ACHN (cell line): Measurements from ENCODE around the gene PAPPA.

Experiments used
- DNase-seq: peaks from one replicate; pipeline ENCODE4 v3.0.0-alpha.2; 2015
- in situ Hi-C: cut with HindIII; loops from 2 replicates; pipeline ENCODE4 v1.10.0; 2017; ENCODE audit warnings: low sequenced_read_pairs, low pct_ligation_motif_present, low pct_unique_long_range_greater_than_20kb

PAPPA gene

DNA sequence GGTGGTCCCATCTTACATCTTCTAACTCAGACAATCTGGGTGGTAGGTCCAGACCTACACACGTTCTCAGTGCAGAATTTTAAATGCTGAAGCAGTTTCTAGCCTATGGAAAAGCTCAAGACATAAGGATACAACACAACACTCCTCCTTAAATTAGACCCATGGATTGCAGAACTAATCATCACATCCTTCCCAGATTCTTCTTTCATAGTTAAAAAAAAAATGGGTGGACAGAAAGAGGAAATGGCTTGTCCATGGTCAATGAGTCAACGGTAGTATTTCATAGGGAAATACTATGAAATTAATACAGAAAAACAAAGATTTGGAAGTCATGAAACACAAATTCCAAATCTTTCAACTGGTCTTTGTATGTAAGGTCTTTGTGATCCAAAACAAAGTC lies 106.9 kb downstream of the PAPPA start:
- DNase-seq, result no peak
- in situ Hi-C loops, result no loop called here

DNA sequence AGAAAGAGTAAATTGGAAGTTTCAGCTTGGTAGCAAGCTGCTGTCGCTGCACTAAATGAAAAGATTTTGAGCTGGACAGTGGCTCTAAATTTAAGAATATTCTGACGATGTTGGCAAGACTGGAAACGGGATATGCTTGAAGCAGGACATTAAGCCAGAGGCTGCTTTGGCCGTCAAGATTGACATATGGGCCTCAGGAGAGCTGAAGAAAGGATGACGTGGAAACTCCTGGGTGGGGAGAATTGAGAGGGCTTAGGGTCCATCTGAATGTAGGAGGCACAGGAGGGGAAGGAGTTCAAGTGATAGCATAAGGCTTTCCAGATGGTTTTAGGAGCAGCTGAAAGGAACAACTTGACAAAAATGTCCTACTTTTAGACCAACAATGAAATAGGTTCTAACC lies 108.9 kb downstream of the PAPPA start:
- in situ Hi-C loops, result no loop called here
- no peak for DNase-seq

DNA sequence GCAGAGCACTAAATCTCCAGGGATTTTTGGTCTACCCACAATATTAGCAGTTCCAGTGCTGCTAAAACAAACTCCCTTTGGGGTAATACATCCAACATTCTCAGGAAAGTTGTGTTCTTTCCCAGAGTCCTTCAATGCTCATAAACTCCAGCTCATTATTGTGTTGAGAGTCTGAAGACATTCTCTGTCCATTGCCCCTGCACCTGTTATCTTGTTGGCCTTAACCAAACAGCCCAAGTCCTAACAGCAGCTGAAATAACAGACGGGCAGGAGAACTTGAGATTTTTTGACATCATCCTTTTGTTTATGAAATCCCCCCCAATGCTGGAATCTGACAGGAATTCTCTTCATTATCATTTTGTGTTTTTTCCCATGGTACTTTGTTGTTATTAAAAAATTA lies 110.8 kb downstream of the PAPPA start:
- no peak for DNase-seq
- in situ Hi-C loops, result no loop called here

DNA sequence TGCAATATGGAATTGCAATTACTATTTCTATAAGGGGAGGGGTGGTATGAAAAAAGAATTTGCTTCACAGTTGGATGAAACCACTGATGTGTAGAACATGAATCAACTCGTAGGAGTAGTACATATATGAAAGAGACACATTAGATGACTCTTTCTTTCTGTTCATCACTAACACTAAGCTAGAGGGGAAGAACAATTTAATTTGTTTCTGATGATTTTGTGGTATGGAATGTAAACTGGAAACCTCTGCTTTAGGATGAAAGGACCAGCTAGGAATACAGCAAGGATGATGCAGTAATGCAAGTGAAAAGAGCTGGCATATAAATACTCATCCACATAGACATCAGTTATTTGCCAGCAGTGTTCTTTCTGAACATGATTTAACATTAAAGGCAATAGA lies 113.4 kb downstream of the PAPPA start:
- no peak for DNase-seq
- in situ Hi-C loops, result no loop called here

DNA sequence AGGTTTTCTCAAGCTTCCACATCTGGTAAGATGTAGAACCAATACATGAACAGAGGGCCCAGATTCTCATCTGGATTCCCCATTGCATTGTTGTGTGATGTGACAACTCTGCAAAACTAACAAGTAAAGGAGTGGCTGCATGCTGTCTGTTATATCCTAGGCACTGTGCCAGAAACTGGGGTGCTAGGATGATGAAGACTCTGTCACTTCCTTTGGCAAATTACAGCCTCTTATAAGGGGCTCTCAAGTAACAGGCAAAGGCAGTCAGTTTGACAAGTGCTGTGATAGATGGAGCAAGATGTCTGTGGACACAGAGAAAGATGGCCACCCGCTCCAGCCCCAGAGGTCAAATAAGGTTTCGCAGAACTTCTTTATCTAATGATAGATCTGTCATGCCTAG lies 115.7 kb downstream of the PAPPA start:
- DNase-seq, result no peak
- in situ Hi-C loops, result no loop called here

DNA sequence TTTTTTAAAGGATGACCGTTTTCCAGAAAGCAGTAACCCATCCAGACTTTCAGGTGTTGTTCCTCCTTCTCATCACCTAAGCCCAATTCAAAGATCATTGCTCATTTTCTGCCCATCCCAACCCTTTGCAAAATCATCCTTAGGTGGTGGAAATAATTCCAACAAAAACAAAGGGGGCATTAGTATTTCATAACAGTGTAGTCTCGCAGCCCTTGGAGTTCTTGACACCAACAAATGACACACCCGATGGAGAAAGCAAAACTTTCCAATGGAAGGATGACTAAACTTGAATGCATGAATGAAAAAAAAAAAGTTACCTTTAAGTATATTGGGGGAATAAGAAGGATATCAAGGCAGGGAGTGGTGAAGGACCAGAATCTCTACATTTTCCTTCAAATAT lies 117.0 kb downstream of the PAPPA start:
- in situ Hi-C loops, result no loop called here

DNA sequence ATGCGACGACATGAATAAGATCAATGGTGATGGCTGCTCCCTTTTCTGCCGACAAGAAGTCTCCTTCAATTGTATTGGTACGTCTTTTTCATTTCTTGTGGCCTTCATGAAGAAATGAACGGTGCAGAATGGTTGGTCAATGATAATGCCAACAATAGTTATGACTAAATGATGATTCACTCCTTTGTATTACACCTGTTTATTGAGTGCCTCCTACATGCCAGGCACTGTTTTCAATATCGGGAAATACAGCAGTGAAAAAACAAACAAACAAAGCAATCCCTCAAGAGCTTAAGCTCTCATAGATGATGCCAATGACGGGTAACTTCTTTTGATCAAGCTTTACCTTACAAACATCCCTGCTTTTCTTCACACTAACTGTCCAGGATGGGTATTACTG lies 117.7 kb downstream of the PAPPA start:
- DNase-seq, result no peak
- in situ Hi-C loops, result no loop called here

More for the DNA sequence above, 117.0 kb downstream of the PAPPA start:
- DNase-seq, result no peak

DNA sequence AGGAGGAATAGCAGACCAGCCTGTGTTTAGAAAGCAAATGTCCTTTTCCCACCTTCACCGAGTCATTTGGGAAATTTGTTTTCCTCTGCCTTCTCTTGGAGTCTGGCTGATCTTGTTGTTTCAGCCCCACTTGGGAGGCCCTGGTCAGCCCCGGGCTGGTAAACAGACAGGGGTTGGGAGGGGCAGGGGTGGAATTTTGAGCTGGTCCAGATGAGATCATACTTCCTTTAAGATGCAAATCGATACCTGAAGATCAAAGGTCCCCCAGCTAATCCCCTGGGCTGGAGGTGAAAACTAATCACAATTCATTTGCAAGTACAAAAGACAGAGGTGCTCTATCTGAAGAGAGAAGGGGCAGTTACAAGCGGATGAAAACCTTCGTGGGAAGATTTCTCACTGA lies 118.4 kb downstream of the PAPPA start:
- no peak for DNase-seq
- in situ Hi-C loops, result no loop called here

DNA sequence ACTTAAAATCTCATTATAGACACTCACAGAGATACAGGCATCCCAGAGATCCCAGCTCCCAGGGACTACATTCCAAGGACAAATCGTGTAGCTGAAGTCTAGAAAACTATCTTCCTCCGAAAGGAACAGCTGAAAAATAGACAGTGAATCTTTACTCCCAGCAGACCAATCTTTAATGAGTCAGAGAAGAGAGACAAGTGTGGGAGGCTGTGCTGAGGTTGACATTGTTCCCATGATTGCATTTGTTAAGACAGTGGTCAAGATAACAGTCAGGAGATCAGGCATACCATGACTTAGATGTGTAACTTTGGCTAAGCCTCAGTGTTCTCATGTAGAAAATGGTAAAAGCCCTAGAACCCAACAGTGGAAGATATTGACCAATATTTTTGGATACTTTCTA lies 120.7 kb downstream of the PAPPA start:
- in situ Hi-C loops, result no loop called here

DNA sequence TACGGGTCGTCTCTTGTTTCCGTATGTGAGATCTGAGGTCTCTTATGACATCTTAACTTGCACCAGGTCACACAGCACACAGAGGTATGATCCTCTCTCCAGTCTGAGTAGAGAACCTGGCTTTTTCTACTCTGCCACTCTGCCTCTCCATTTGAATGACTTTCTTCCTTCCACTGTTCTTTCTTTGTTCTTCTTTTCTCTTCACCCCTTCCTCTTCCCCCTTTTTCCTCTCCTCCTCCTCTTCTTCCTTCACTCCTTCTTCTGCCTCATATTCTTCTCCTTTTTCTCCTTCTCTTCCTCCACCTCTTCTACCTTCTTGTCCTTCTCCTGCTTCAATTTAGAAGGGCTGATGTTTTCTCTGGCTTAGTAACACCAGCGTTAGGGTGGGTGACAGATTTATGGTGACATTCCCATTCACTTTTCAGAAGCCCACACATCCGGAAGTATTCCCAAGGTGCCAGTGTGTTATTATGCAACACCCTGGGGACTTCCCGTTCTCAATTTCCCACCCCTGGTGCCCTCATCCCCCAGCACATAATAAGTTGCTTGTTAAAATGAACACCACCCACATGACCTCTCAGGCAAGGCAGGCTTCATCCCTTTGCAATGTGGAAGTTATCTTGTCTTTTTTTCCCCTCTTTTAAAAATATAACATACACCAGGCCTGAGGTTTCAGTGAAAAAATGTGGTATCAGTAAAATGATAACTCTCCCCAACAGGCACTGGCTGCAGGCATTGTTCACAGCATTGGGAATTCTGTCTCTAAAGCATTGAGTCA lies 122.0 kb downstream of the PAPPA start:
- DNase-seq, result no peak
- in situ Hi-C loops, result no loop called here

More for the DNA sequence above, 120.7 kb downstream of the PAPPA start:
- DNase-seq, result no peak

DNA sequence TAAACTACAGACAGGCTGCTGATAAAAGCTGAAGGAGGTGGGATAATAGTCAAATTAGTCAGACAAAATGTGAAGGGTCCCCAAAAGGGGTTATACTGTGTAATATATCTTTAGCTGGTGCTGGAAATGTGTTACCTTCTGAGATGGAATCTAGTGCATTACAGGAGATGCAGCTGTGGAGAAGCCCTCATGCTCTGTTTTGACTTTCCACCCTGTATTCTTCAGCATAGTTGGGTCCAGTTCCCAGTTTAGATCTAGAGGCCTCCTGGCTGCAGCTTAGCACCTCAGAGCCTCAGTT lies 122.6 kb downstream of the PAPPA start:
- DNase-seq, result no peak
- in situ Hi-C loops, result no loop called here

DNA sequence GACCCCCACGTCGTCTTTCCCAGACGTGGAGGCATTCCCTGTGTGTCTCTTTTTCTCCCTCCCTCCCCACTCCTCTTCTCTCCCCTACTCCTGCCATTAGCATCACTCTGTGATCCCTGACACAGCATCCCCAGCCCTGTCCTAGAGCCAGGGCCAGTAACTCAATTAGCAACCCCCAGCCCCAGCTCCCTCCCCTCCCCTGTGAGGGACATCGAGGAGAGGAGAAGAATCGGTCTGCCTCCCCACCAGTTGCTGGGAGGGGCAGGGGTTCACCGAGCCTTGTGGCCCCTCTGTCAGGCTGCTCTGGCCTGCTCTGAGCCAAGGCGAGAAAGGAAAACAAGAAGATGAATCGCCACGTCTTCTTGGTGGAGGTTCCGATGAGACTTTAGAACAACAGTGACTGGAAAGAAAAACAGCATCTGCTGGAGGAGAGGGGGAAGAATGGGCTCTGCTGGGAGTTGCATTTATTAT lies 123.1 kb downstream of the PAPPA start:
- no peak for DNase-seq
- in situ Hi-C loops, result no loop called here

DNA sequence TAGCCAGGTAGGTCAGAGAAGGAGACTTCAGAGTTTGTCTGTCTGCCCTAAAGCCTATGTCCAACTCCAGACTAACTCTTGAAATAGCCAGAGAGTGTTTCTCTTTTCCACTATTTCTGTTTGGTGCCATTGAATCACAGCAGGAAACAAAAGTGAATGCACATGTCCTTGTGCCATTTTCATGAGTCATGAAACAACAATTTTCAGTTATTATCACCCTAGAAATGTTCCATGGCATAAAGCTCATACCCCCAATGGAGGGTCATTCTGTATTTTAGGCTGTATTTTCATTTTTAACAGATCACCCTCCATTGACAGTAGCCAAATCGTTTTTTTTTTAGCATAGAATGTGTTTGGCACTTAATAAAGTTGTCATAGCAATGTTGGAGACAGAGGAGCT lies 124.7 kb downstream of the PAPPA start:
- peak; percentile 16 for DNase-seq
- in situ Hi-C loops, result no loop called here

DNA sequence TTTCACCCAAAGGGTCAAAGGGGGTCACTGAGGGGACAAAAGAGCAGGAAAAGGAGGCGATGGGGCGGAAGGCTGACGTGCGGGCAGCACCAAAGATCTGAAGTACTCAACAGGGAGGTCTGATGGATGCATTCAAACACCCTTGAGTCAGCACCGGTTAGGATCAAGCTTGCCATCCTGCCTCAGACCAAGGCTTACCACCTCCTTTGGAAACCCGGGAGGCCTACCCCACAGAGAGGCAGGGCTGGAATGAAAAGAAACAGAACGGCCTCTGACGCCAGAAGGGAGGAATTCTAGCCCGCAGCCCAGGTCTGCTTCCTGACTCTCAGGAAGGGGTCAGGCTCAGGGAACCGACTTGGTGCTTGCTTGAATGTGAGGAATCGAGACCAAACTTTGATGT lies 125.6 kb downstream of the PAPPA start:
- in situ Hi-C loops, result no loop called here
- DNase-seq, result no peak

DNA sequence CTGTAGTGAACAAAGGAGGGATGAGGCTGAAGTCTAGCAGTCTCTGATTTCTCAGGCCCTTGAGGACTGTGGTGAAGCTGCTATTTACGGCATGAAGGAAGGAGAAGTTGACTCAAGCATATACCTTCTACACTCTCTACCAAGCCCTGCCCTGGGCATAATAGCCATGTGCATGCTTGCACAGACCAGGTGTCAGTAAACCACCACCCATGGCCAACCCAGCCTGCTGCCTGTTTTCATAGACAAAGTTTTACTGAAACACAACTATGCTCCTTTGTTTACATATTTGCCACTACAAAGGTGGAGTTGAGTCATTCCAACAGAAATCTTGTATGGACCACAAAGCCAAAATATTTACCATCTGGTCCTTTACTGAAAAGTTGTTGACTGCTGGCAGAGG lies 126.9 kb downstream of the PAPPA start:
- in situ Hi-C loops, result no loop called here
- no peak for DNase-seq

DNA sequence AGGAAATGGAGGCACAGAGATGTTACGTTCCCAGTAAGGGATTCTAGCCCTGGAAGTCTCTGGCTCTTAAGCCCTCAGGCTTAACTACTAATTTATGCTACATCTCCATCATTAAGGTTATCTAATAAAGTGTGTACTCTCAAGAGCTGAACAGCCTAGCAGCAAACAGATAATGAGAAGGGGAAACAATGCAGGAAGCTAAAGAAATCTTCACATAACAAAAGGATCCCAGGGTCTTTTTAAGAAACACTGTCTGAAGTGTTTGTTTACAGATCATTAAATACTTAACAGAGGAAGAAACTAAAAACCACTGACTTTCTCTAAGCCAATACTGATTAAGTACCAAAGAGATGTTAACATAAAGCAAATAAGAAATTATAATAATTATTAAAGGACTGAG lies 129.0 kb downstream of the PAPPA start:
- no peak for DNase-seq
- in situ Hi-C loops, result no loop called here

DNA sequence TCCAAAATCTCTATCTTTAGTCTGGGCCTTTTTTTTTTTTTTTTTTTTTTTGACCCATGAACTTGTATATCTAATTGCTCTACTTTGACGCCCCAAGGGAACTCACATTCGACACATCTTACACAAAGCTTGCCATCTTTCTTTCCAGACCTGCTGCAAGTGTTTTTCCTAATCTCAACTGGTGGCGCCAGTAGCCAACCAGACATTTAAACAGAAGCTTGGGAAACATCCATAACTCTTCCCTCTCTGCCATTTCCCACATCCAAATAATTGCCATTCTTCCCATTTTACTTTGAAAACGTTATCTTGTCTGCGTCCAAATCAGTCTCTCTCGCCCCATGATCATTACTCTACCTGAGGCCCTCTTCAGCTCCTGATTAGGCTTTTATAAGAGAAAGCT lies 130.9 kb downstream of the PAPPA start:
- in situ Hi-C loops, result no loop called here

DNA sequence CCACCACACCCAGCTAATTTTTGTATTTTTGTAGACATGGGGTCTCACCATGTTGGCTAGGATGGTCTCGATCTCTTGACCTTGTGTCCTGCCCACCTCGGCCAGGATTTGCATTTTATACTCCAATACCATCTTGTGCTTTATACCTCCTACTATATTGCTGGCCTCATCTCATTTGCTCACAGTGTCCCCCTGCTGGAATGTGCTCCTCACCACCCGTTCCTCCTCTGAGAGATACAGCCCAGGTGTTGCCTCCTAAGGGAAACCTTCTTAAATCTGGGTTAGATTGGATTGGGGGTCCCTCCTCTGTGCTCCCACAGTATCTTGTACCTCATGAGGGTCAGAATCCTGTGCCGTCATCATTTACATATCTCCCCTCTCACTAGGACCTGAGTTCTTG lies 131.7 kb downstream of the PAPPA start:
- in situ Hi-C loops, result no loop called here
- peak; percentile 12 for DNase-seq

More for the DNA sequence above, 130.9 kb downstream of the PAPPA start:
- no peak for DNase-seq

DNA sequence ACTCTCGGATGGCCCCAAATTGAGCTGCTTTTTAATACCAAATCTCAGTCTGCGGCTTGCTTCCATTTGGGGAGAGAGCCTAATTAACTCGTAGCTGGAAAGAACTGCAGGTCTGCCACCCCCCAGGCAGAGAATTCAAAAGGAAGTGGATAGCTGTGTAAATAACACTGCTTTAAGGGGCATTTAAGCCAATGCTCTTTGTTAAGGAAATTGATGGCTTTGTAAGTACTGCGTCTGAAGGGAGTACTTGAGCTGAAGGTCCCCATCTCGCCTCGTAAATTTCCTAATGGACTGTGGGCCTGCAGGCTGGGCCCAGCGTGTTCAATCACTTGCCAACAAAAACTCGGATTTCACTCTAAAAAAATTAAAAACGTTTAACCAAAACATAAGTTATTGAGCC lies 132.7 kb downstream of the PAPPA start:
- in situ Hi-C loops, result no loop called here
- no peak for DNase-seq

DNA sequence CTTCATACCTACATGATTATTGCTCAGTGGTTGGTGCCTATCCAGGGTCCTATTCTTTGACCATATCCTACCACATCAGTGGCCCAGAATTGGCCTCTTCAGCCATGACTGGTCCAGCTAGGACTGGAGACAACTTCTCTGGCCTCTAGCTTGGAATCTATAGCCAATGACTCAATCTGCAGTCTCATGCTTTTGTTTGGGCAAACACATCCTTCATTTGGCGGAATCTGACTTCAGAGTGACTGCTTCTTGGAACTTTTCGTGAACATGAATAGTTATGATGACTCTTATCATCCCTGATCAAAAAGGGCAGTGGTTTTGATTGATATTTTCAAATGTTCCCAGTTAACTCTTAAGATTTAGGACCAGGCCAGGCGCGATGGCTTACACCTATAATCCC lies 134.1 kb downstream of the PAPPA start:
- in situ Hi-C loops, result no loop called here
- DNase-seq, result no peak

DNA sequence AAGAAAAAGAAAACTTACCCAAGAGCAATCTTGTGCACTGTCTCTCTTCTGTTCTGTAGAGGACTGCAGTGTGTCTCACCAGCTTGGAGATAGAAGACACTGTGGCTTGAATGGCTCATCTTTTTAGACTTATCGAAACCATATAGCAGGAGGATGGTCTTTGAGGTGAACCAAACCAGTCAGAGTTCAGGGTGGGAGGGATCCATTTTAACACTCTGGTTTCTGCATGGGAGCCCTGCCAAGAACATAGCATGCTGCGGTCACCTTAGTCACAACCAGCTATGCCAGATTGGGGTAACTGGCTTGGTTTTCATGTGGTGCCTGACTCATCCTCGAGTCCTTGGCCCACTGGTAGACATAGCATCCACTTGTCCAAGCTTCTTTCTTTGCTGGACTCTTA lies 135.1 kb downstream of the PAPPA start:
- DNase-seq, result peak; percentile 93
- in situ Hi-C loops, result no loop called here
